Measurements from ENCODE around the gene MAGEB16. TPM values are rescaled to one million over a fixed set of nuclear protein-coding genes. Genes with fewer than 3 reads are reported as not detected.

MAGEB16 gene
- polyA plus RNA-seq, 2 donors, result not detected

DNA sequence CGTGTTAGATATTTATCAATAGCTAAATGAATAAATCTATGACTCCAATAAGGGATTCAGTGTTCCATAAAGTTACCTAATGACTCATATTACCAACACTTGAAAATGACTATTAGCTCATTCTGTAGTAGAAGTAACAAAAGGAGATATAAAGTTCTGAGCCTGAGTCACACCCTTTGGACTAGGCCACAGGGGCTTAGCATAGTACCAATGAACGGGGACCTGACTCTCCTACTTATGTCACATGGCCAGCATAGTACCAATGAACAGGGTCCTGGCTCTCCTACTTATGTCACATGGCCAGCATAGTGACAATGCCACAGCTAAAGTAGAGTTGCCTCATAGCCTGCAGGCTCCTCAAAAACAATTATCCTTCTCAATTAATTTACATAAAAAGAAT is 43.7 kb downstream of the MAGEB16 start:
- Histone ChIP-seq H3K4me3 (ENCODE audit: low read depth in 1 of 2, low read length in 2 of 2) (no peak overlapping the region), H3K4me1 (ENCODE audit: control insufficient read depth in 2 of 2, insufficient read depth in 2 of 2, low read length in 1 of 2) (no peaks in the 10 kb centered on the region), H3K9me3 (ENCODE audit: control insufficient read depth in 2 of 2, insufficient read depth in 1 of 2, low read depth in 1 of 2, low read length in 1 of 2) (no peaks in the 10 kb centered on the region), H3K36me3 (ENCODE audit: control insufficient read depth in 2 of 2, insufficient read depth in 2 of 2, low read length in 1 of 2) (no peaks in the 10 kb centered on the region), H3K27ac (ENCODE audit: low read depth in 2 of 2, low read length in 1 of 2) (no peak overlapping the region), H3K27me3 (ENCODE audit: control insufficient read depth in 1 of 2, insufficient read depth in 2 of 2, low read length in 2 of 2) (no peaks in the 10 kb centered on the region)
- 7 to 46% methylated on average over 2 of the region's 2 CpGs for WGBS, 2 donors

DNA sequence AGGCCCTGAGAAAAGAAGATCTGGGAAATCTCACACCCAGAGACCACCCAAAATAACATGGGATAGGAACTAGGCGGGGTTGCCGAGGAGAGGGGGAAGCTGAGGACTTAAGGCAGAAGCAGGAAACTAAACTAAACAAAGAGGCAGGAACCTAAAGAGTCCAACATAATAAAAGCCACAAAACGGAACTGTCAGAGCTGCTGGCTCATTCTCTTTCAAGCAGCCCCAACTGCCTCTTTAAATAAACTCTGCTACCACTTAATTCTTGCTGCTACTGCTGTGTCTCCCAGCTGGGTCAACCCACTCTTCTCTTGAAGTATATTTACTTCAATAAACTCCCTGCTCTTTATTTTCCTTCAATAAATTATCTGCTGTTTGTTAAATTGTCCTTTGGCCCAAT is 44.5 kb downstream of the MAGEB16 start:
- no peak overlapping the region for H3K27ac ChIP-seq (ENCODE audit: low read depth in 2 of 2, low read length in 1 of 2)
- H3K9me3 ChIP-seq (ENCODE audit: control insufficient read depth in 2 of 2, insufficient read depth in 1 of 2, low read depth in 1 of 2, low read length in 1 of 2), result no peaks in the 10 kb centered on the region
- 44 to 46% methylated on average over 3 of the region's 3 CpGs for WGBS, 2 donors
- H3K36me3 ChIP-seq (ENCODE audit: control insufficient read depth in 2 of 2, insufficient read depth in 2 of 2, low read length in 1 of 2), result no peaks in the 10 kb centered on the region
- no peaks in the 10 kb centered on the region for H3K4me1 ChIP-seq (ENCODE audit: control insufficient read depth in 2 of 2, insufficient read depth in 2 of 2, low read length in 1 of 2)
- no peak overlapping the region for H3K4me3 ChIP-seq (ENCODE audit: low read depth in 1 of 2, low read length in 2 of 2)
- no peaks in the 10 kb centered on the region for H3K27me3 ChIP-seq (ENCODE audit: control insufficient read depth in 1 of 2, insufficient read depth in 2 of 2, low read length in 2 of 2)

DNA sequence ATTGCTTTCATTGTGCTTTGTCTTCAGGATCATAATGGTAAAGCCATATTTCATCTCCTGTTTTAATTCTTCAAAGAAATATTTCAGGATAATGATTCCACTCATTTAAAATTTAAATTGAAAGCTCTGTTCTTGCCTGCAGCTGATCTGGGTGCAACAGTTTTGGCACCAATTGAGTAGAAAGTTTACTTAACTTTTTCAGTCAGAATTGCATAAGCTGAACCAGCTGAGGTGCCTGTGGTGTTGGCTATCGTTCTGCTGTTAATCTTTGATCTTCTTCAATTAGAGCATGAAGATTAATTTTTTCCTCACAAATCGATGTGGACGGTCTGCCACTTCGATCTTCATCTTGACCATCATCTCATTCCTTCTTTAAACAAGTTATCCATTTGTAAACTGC is 49.6 kb downstream of the MAGEB16 start:
- Histone ChIP-seq H3K27ac (ENCODE audit: low read depth in 2 of 2, low read length in 1 of 2) (no peak overlapping the region), H3K4me3 (ENCODE audit: low read depth in 1 of 2, low read length in 2 of 2) (no peak overlapping the region), H3K36me3 (ENCODE audit: control insufficient read depth in 2 of 2, insufficient read depth in 2 of 2, low read length in 1 of 2) (no peaks in the 10 kb centered on the region), H3K9me3 (ENCODE audit: control insufficient read depth in 2 of 2, insufficient read depth in 1 of 2, low read depth in 1 of 2, low read length in 1 of 2) (no peaks in the 10 kb centered on the region), H3K4me1 (ENCODE audit: control insufficient read depth in 2 of 2, insufficient read depth in 2 of 2, low read length in 1 of 2) (no peaks in the 10 kb centered on the region), H3K27me3 (ENCODE audit: control insufficient read depth in 1 of 2, insufficient read depth in 2 of 2, low read length in 2 of 2) (no peaks in the 10 kb centered on the region)
- WGBS, 2 donors, result 40 to 59% methylated on average over 4 of the region's 4 CpGs

Other genes starting within 250 kb of the MAGEB16 start
- not detected for gene CFAP47, start 121.4 kb downstream of the MAGEB16 start, polyA plus RNA-seq